Testis (tissue), 3 donors: ENCODE measurements around the gene ZNF185. TPM values are rescaled to one million over a fixed set of nuclear protein-coding genes. Genes with fewer than 3 reads are reported as not detected.

Experiments
- DNase-seq: peaks from one replicate; pipeline ENCODE4 v3.0.0-alpha.2; 2019
- H3K27ac ChIP-seq, 2 donors: fragments of 200-600 bp; sonication (generic); one replicate each; pipeline ENCODE4 v1.5.1; 2019
- H3K27me3 ChIP-seq: fragments of 200-600 bp; sonication (generic); one replicate; pipeline ENCODE4 v1.5.1; 2019
- H3K36me3 ChIP-seq: fragments of 200-600 bp; sonication (generic); one replicate; pipeline ENCODE4 v1.5.1; 2017; ENCODE audit warnings: low read depth; ENCODE audit errors: missing control alignments
- H3K4me1 ChIP-seq: fragments of 200-600 bp; sonication (generic); one replicate; pipeline ENCODE4 v1.5.1; 2019
- H3K4me3 ChIP-seq, 2 donors: fragments of 200-600 bp; sonication (generic); one replicate each; pipeline ENCODE4 v1.5.1; 2017 to 2019
- H3K9me3 ChIP-seq: fragments of 200-600 bp; sonication (generic); one replicate; pipeline ENCODE4 v1.5.1; 2017
- POLR2A ChIP-seq: fragments of 450-650 bp; IDR thresholded peaks from one replicate; pipeline ENCODE4 v1.6.1; 2017; ENCODE audit warnings: antibody characterized with exemption, mild to moderate bottlenecking, moderate library complexity
- WGBS, 2 donors: methylation state at CpG; one replicate each; pipeline ENCODE4 v1.1.5; 2018; 5-methylcytosine and 5-hydroxymethylcytosine counted together
- intact Hi-C: fragments of 100-400 bp; cut with DNase I; formaldehyde crosslinking; loops from one replicate; pipeline ENCODE4 v1.15.1; 2023; ENCODE audit warnings: low total_unique reads
- polyA plus RNA-seq: library from polyadenylated mRNA; stranded (reverse); fragments of 350-450 nt; fragmentation: Illumina TruSeq; extraction: RNeasy Lipid Tissue Mini Kit (QIAGEN cat#74804); gene quantifications from one replicate; pipeline ENCODE4 v1.2.3, GENCODE V29; 2014; ENCODE audit warnings: low read depth, low replicate concordance; ENCODE audit not compliant: insufficient read depth
- total RNA-seq, 2 donors: library from RNA; depleted of rRNA; stranded (reverse); fragments of >200 nt; gene quantifications; one replicate each; pipeline ENCODE4 v1.2.3, GENCODE V29; 2016
- TF ChIP-seq, protein P1 (sequence below), 3 experiments: fragments of 450-650 bp in 2 of 3; fragments of 200-600 bp in 1 of 3; sonication (generic) in 1 of 3; IDR thresholded peaks; one replicate each; pipeline ENCODE4 v1.5.1; 2016 to 2019; ENCODE audit warnings: antibody characterized with exemption in 3 of 3, mild to moderate bottlenecking in 2 of 3, moderate library complexity in 1 of 3

The ZNF185 gene
- total and polyA plus RNA-seq, 3 donors from 2014 or later: 5.9 to 11.1 (median 6.9) TPM

DNA sequence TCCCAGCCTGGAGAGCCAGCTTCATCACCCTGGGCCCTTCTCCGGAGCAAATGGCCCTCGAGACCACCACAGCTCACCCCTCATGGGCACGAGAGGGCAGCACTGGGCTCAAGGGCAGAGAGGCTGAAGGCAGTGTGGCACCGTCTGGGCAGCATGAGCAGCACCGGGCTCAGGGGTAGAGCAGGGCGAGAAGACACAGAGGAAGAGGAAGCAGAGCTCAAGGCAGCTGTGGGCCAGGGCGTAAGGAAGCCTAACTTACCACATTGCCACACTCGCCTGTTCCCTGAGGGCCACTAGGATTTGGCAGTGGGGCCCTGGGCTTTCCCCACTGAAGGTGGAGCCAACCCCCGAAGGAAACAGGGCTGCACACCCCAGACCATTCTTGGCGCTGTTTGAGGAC is 15.5 kb downstream of the ZNF185 start:
- Histone ChIP-seq H3K27me3 (no peaks in the 10 kb centered on the region), H3K4me1 (no peaks in the 10 kb centered on the region), H3K36me3 (no peaks in the 10 kb centered on the region), H3K4me3 (no peak overlapping the region), H3K27ac (no peak overlapping the region), H3K9me3 (no peaks in the 10 kb centered on the region)
- TF ChIP-seq POLR2A: no peak
- TF ChIP-seq, protein P1, sequence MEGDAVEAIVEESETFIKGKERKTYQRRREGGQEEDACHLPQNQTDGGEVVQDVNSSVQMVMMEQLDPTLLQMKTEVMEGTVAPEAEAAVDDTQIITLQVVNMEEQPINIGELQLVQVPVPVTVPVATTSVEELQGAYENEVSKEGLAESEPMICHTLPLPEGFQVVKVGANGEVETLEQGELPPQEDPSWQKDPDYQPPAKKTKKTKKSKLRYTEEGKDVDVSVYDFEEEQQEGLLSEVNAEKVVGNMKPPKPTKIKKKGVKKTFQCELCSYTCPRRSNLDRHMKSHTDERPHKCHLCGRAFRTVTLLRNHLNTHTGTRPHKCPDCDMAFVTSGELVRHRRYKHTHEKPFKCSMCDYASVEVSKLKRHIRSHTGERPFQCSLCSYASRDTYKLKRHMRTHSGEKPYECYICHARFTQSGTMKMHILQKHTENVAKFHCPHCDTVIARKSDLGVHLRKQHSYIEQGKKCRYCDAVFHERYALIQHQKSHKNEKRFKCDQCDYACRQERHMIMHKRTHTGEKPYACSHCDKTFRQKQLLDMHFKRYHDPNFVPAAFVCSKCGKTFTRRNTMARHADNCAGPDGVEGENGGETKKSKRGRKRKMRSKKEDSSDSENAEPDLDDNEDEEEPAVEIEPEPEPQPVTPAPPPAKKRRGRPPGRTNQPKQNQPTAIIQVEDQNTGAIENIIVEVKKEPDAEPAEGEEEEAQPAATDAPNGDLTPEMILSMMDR (IDR thresholded peaks at IDR 0.05): no peak
- intact Hi-C loops: no loop called here
- DNase-seq: no peak
- WGBS, 2 donors: 93 to 94% methylated on average over 2 to 10 of the region's 10 CpGs

DNA sequence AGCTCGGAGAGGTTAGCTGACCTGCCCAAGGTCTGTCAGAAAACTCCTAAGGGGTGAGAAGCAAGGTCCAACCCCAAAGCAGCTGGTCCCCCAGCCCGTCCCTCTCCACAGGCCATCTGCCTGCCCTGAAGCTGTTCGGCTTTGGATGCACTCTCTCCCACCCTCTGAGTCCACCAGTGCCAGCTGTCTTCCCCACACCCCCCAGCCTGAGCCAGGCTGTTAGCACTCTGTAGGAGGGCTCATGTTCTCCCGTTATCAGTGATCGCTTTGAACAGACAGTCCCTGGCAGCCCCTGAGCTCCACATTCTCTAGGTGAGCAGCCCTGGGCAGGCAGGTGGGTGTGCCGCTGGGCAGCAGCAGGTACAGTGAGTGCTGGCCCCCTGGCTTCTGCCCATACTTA is 16.0 kb downstream of the ZNF185 start:
- TF ChIP-seq, protein P1 (IDR thresholded peaks at IDR 0.05): no peak
- TF ChIP-seq POLR2A: no peak
- no peak overlapping the region for H3K27ac ChIP-seq
- H3K4me1 ChIP-seq: no peaks in the 10 kb centered on the region
- no peak for DNase-seq
- no peaks in the 10 kb centered on the region for H3K9me3 ChIP-seq
- H3K4me3 ChIP-seq: no peak overlapping the region
- 68 to 100% methylated on average over 1 to 4 of the region's 6 CpGs for WGBS, 2 donors
- intact Hi-C loops: no loop called here
- H3K27me3 ChIP-seq: no peaks in the 10 kb centered on the region
- no peaks in the 10 kb centered on the region for H3K36me3 ChIP-seq

DNA sequence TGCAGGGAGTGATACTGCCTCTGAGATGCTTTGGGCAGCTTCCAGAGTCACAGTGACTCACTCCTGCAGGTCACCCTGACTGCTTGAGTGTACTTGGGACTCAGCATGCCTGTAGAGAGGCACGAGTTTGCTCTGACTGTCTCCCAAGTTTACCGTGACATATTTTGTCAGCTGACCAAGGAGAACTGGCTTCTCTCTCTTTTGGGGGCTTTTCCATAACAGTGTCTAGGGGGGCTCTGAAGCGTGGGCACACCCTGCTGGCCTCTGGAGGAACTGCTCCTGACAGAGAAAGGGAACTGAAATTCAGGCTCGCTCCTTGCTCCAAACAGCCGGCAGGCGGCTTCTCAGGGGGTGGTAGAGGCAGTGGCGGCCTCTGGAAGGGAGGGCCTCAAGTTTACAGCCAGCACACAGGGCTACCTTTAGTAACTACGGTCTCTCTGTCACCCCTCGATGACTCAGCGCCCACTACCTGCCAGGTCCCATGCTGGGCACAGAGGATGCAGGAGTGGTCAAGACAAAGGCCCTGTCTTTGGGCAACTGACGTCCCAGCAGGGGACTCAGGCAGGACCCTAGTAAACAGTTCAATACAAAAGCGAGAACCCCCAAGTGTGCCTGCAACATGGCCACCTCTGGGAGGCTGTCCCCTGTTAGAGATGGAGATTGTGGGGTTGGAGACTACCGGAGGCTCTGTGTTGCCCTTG is 17.8 kb downstream of the ZNF185 start:
- H3K27ac ChIP-seq: no peak overlapping the region
- no peaks in the 10 kb centered on the region for H3K9me3 ChIP-seq
- TF ChIP-seq POLR2A: no peak
- TF ChIP-seq, protein P1 (IDR thresholded peaks at IDR 0.05): peak; percentile 21 to 45 (median 25)
- H3K4me1 ChIP-seq: no peaks in the 10 kb centered on the region
- no peaks in the 10 kb centered on the region for H3K36me3 ChIP-seq
- no peaks in the 10 kb centered on the region for H3K27me3 ChIP-seq
- intact Hi-C loops: no loop called here
- no peak overlapping the region for H3K4me3 ChIP-seq
- WGBS, 2 donors: 42% methylated on average over 7 of the region's 13 CpGs; no CpG with 5 or more reads in 1 of the 2 donors
- DNase-seq: peak; percentile 22

DNA sequence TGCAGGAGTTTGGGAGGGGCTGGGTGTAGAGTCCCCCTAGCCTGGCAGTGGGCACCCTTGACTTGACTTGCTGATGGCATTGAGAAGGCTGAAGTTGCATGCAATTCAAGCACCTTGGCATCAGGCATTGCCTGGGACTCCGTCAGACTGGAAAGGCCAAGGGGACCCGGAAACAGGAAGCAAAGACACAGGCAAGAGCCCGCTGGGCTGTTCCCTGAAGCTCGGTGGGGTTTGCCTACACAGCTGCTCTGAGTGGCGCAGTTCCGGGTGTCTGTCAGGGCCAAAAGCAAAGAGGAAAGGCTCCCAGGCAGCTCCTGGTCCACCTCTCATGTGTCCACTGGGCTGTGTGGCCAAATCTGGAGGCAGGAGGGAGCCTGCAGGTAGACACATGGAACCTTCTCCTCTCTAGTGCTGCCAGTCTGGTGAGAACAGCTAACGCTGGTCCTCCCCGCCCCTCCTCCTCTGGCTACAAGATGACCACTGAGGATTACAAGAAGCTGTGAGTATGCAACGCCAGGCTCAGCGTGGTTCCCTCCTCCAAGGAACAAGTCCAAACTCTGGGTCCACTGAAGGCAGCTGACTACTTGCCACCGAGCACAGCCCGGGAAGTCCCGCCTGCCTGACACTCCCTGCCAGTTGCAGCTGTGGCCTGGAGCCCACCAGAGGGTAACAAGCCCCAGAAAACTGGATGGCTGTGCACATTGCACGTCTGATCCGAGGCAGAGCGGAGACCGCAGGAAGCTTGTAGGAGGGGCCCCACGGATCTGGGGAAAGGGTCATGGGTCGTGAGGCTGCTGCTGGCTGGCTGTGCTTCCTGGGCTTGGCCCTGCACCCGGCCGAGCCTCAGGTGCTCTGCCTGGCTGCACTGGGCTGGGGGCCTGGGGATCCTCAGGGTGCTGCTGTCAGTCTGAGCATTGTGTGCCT is 20.1 kb downstream of the ZNF185 start:
- DNase-seq: no peak
- no peak overlapping the region for H3K27ac ChIP-seq
- 68 to 70% methylated on average over 4 to 17 of the region's 21 CpGs for WGBS, 2 donors
- H3K4me1 ChIP-seq: no peaks in the 10 kb centered on the region
- intact Hi-C loops: no loop called here
- TF ChIP-seq, protein P1 (IDR thresholded peaks at IDR 0.05): no peak
- no peak for TF ChIP-seq POLR2A
- H3K36me3 ChIP-seq: no peaks in the 10 kb centered on the region
- no peaks in the 10 kb centered on the region for H3K27me3 ChIP-seq
- no peak overlapping the region for H3K4me3 ChIP-seq
- H3K9me3 ChIP-seq: no peaks in the 10 kb centered on the region
